CD8-positive, alpha-beta memory T cell (primary cell): Measurements from ENCODE around the gene CDK8. TPM values are rescaled to one million over a fixed set of nuclear protein-coding genes. Genes with fewer than 3 reads are reported as not detected.
A peak's percentile ranks its signal among the peaks of the same experiment; 100 is the strongest.

Experiments used
- CTCF ChIA-PET: fragments of 350-600 bp; sonication (Branson Sonifier 250); formaldehyde crosslinking; loops from one replicate; lab custom pipeline; 2021; ENCODE audit warnings: antibody characterized with exemption; lab: Charles Lee
- POLR2A ChIA-PET: fragments of 350-600 bp; sonication (Branson Sonifier 250); formaldehyde crosslinking; loops from one replicate; lab custom pipeline; 2021; ENCODE audit warnings: antibody characterized with exemption; lab: Charles Lee
- DNase-seq, 5 donors: peaks; one replicate each; pipeline versions ENCODE4 v3.0.0 to v3.0.0-alpha.2; 2020 to 2022; ENCODE audit warnings: mixed read lengths in 1 of 5
- H3K27ac ChIP-seq: one replicate; pipeline ENCODE4 v1.7.0; 2013; ENCODE audit warnings: low read depth, mild to moderate bottlenecking, low read length, moderate library complexity
- H3K27me3 ChIP-seq: 2 replicates; pipeline ENCODE4 v1.7.0; 2013; ENCODE audit warnings: low read length, mild to moderate bottlenecking; ENCODE audit not compliant: insufficient read depth, poor library complexity, severe bottlenecking
- H3K36me3 ChIP-seq: 2 replicates; pipeline ENCODE4 v1.7.0; 2013; ENCODE audit warnings: mild to moderate bottlenecking, low read length, moderate library complexity; ENCODE audit not compliant: insufficient read depth
- H3K4me1 ChIP-seq: 2 replicates; pipeline ENCODE4 v1.7.0; 2013; ENCODE audit warnings: mild to moderate bottlenecking, low read length, moderate library complexity; ENCODE audit not compliant: insufficient read depth
- H3K4me3 ChIP-seq: 2 replicates; pipeline ENCODE4 v1.7.0; 2013; ENCODE audit warnings: mild to moderate bottlenecking, low read length
- H3K9me3 ChIP-seq: 2 replicates; pipeline ENCODE4 v1.7.0; 2013; ENCODE audit warnings: mild to moderate bottlenecking, low read length
- H3K27ac Mint-ChIP-seq, 8 donors: one replicate each; pipeline ENCODE4 v1.8.0; 2020 to 2021; ENCODE audit warnings: mixed read lengths in 8 of 8, mild to moderate bottlenecking in 6 of 8, inconsistent platforms in 3 of 8, moderate library complexity in 3 of 8
- H3K27me3 Mint-ChIP-seq, 2 donors: one replicate each; pipeline ENCODE4 v1.8.0; 2020 to 2021; ENCODE audit warnings: mixed read lengths in 2 of 2, mild to moderate bottlenecking in 1 of 2, moderate library complexity in 1 of 2
- H3K36me3 Mint-ChIP-seq, 3 donors: one replicate each; pipeline ENCODE4 v1.8.0; 2020 to 2021; ENCODE audit warnings: mixed read lengths in 3 of 3, inconsistent platforms in 1 of 3, mild to moderate bottlenecking in 1 of 3
- H3K4me1 Mint-ChIP-seq, 3 donors: one replicate each; pipeline ENCODE4 v1.8.0; 2020 to 2021; ENCODE audit warnings: mixed read lengths in 3 of 3, inconsistent platforms in 1 of 3, mild to moderate bottlenecking in 1 of 3
- H3K4me3 Mint-ChIP-seq, 7 donors: one replicate each; pipeline ENCODE4 v1.8.0; 2020 to 2021; ENCODE audit warnings: mixed read lengths in 7 of 7, mild to moderate bottlenecking in 6 of 7, moderate library complexity in 4 of 7, inconsistent platforms in 2 of 7
- H3K9me3 Mint-ChIP-seq, 5 donors: one replicate each; pipeline ENCODE4 v1.8.0; 2020 to 2022; ENCODE audit warnings: mixed read lengths in 5 of 5, mild to moderate bottlenecking in 3 of 5, moderate library complexity in 2 of 5, inconsistent platforms in 1 of 5
- polyA plus RNA-seq: library from polyadenylated mRNA; unstranded; fragments of 300-500 nt; fragmentation: Illumina TruSeq; gene quantifications from one replicate; pipeline ENCODE4 v1.2.3, GENCODE V29; 2021
- total RNA-seq, 2 experiments: library from RNA; stranded (reverse); gene quantifications; one replicate each; pipeline ENCODE4 v1.2.3, GENCODE V29; 2021

CDK8 gene
- total and polyA plus RNA-seq, 3 experiments from 2014 or later = 4.8 to 28.0 (median 27.9) TPM

GRCh38 chr13:26412263-26412662 lies 158.3 kb downstream of the CDK8 start:
- H3K4me3 Mint-ChIP-seq = no peak overlapping the region

GRCh38 chr13:26412936-26413716 lies 159.2 kb downstream of the CDK8 start:
- H3K27ac ChIP-seq = no peak overlapping the region
- no peaks in the 10 kb centered on the region for H3K4me1 ChIP-seq
- Mint-ChIP-seq H3K27me3 (no peaks in the 10 kb centered on the region), H3K4me1 (no peaks in the 10 kb centered on the region), H3K4me3 (no peak overlapping the region), H3K36me3 (peaks cover 0 to 5% (median 0%) of the 10 kb centered on the region in 3 donors), H3K27ac (no peak overlapping the region), H3K9me3 (peaks cover 0 to 11% (median 3%) of the 10 kb centered on the region in 5 donors)
- no peak overlapping the region for H3K4me3 ChIP-seq
- no peaks in the 10 kb centered on the region for H3K36me3 ChIP-seq
- H3K27me3 ChIP-seq = no peaks in the 10 kb centered on the region
- no peak for DNase-seq
- H3K9me3 ChIP-seq = no peaks in the 10 kb centered on the region
- POLR2A ChIA-PET = no interaction called here
- CTCF ChIA-PET = no interaction called here

More at GRCh38 chr13:26412263-26412662, 158.3 kb downstream of the CDK8 start:
- peaks cover 0 to 11% (median 3%) of the 10 kb centered on the region in 5 donors for H3K9me3 Mint-ChIP-seq
- DNase-seq = no peak
- no peaks in the 10 kb centered on the region for H3K36me3 ChIP-seq
- no peak overlapping the region for H3K4me3 ChIP-seq
- H3K27me3 ChIP-seq = no peaks in the 10 kb centered on the region
- H3K9me3 ChIP-seq = no peaks in the 10 kb centered on the region
- ChIA-PET POLR2A (no interaction called here), CTCF (interaction anchor here (1.2 kb wide), 1 partner anchor 85 kb away, joined by 3 read pairs; no protein-coding TSS in a partner anchor)
- no peaks in the 10 kb centered on the region for H3K4me1 ChIP-seq
- no peak overlapping the region for H3K27ac Mint-ChIP-seq
- H3K27ac ChIP-seq = no peak overlapping the region
- no peaks in the 10 kb centered on the region for H3K27me3 Mint-ChIP-seq
- H3K4me1 Mint-ChIP-seq = no peaks in the 10 kb centered on the region
- peaks cover 0 to 5% (median 0%) of the 10 kb centered on the region in 3 donors for H3K36me3 Mint-ChIP-seq

GRCh38 chr13:26420282-26420960 lies 166.5 kb downstream of the CDK8 start:
- Mint-ChIP-seq H3K27me3 (peaks cover 3 to 15% of the 10 kb centered on the region in 2 donors), H3K4me3 (no peak overlapping the region), H3K27ac (no peak overlapping the region), H3K9me3 (no peaks in the 10 kb centered on the region), H3K4me1 (no peaks in the 10 kb centered on the region), H3K36me3 (no peaks in the 10 kb centered on the region)
- CTCF ChIA-PET = no interaction called here
- Histone ChIP-seq H3K36me3 (no peaks in the 10 kb centered on the region), H3K9me3 (no peaks in the 10 kb centered on the region), H3K4me3 (no peak overlapping the region), H3K27me3 (no peaks in the 10 kb centered on the region), H3K4me1 (no peaks in the 10 kb centered on the region), H3K27ac (no peak overlapping the region)
- DNase-seq = no peak
- POLR2A ChIA-PET = no interaction called here

- no peak overlapping the region for H3K27ac Mint-ChIP-seq
- Histone ChIP-seq H3K27me3 (no peaks in the 10 kb centered on the region), H3K36me3 (no peaks in the 10 kb centered on the region), H3K4me3 (no peak overlapping the region), H3K4me1 (no peaks in the 10 kb centered on the region), H3K27ac (no peak overlapping the region), H3K9me3 (no peaks in the 10 kb centered on the region)
- DNase-seq = no peak
- H3K9me3 Mint-ChIP-seq = no peaks in the 10 kb centered on the region
- no peaks in the 10 kb centered on the region for H3K4me1 Mint-ChIP-seq
- ChIA-PET CTCF (no interaction called here), POLR2A (no interaction called here)
- no peak overlapping the region for H3K4me3 Mint-ChIP-seq
- peaks cover 8 to 26% of the 10 kb centered on the region in 2 donors for H3K27me3 Mint-ChIP-seq
- no peaks in the 10 kb centered on the region for H3K36me3 Mint-ChIP-seq
Measured at GRCh38 chr13:26422036-26422435, 168.1 kb downstream of the CDK8 start.

GRCh38 chr13:26423629-26424028 lies 169.7 kb downstream of the CDK8 start:
- ChIA-PET CTCF (no interaction called here), POLR2A (no interaction called here)
- H3K27ac ChIP-seq = no peak overlapping the region
- no peaks in the 10 kb centered on the region for H3K36me3 ChIP-seq
- peaks cover 0 to 3% (median 0%) of the 10 kb centered on the region in 5 donors for H3K9me3 Mint-ChIP-seq
- no peaks in the 10 kb centered on the region for H3K27me3 ChIP-seq
- no peak overlapping the region for H3K4me3 Mint-ChIP-seq
- no peaks in the 10 kb centered on the region for H3K9me3 ChIP-seq
- no peaks in the 10 kb centered on the region for H3K4me1 ChIP-seq
- H3K27me3 Mint-ChIP-seq = peaks cover 8 to 26% of the 10 kb centered on the region in 2 donors
- H3K27ac Mint-ChIP-seq = peak overlapping the region in 1 of 8 donors; percentile 42
- no peaks in the 10 kb centered on the region for H3K36me3 Mint-ChIP-seq
- no peak overlapping the region for H3K4me3 ChIP-seq
- H3K4me1 Mint-ChIP-seq = no peaks in the 10 kb centered on the region
- no peak for DNase-seq

- Mint-ChIP-seq H3K4me1 (no peaks in the 10 kb centered on the region), H3K9me3 (peaks cover 0 to 3% (median 0%) of the 10 kb centered on the region in 5 donors), H3K4me3 (no peak overlapping the region), H3K36me3 (no peaks in the 10 kb centered on the region), H3K27ac (no peak overlapping the region), H3K27me3 (peaks cover 8 to 28% of the 10 kb centered on the region in 2 donors)
- Histone ChIP-seq H3K4me1 (no peaks in the 10 kb centered on the region), H3K27me3 (no peaks in the 10 kb centered on the region), H3K9me3 (no peaks in the 10 kb centered on the region), H3K4me3 (no peak overlapping the region), H3K36me3 (no peaks in the 10 kb centered on the region), H3K27ac (no peak overlapping the region)
- CTCF ChIA-PET = no interaction called here
- DNase-seq = no peak
- POLR2A ChIA-PET = no interaction called here
Measured at GRCh38 chr13:26424181-26424580, 170.3 kb downstream of the CDK8 start.

- Mint-ChIP-seq H3K27ac (no peak overlapping the region), H3K9me3 (peaks cover 0 to 3% (median 0%) of the 10 kb centered on the region in 5 donors), H3K4me3 (no peak overlapping the region), H3K4me1 (no peaks in the 10 kb centered on the region), H3K36me3 (no peaks in the 10 kb centered on the region), H3K27me3 (peaks cover 8 to 29% of the 10 kb centered on the region in 2 donors)
- Histone ChIP-seq H3K9me3 (no peaks in the 10 kb centered on the region), H3K27me3 (no peaks in the 10 kb centered on the region), H3K4me1 (no peaks in the 10 kb centered on the region), H3K27ac (no peak overlapping the region), H3K36me3 (no peaks in the 10 kb centered on the region), H3K4me3 (no peak overlapping the region)
- ChIA-PET CTCF (no interaction called here), POLR2A (no interaction called here)
- DNase-seq = no peak
Measured at GRCh38 chr13:26425443-26426358, 171.8 kb downstream of the CDK8 start.
